ENCODE results near the gene TGIF2. TPM values are rescaled to one million over a fixed set of nuclear protein-coding genes. Genes with fewer than 3 reads are reported as not detected.

Gene TGIF2
- total RNA-seq, 4 donors from 2014 or later, result 1.4 to 3.9 (median 1.4) TPM

GRCh38 chr20:36624944-36625324, 51.5 kb downstream of the TGIF2 start:
- in situ Hi-C loops (cut with MboI; ENCODE audit: low sequenced_read_pairs in 4 of 4) (loop anchor here in 1 of 4 donors (25.0 kb wide), 1 partner anchor 413 kb away; no protein-coding TSS in a partner anchor), intact Hi-C loops (cut with DNase I; ENCODE audit: low total_unique reads) (no loop called here)
- H3K27ac ChIP-seq, result no peak overlapping the region
- TF ChIP-seq POLR2A (IDR thresholded peaks at IDR 0.05), result no peak
- TF ChIP-seq, protein P1, sequence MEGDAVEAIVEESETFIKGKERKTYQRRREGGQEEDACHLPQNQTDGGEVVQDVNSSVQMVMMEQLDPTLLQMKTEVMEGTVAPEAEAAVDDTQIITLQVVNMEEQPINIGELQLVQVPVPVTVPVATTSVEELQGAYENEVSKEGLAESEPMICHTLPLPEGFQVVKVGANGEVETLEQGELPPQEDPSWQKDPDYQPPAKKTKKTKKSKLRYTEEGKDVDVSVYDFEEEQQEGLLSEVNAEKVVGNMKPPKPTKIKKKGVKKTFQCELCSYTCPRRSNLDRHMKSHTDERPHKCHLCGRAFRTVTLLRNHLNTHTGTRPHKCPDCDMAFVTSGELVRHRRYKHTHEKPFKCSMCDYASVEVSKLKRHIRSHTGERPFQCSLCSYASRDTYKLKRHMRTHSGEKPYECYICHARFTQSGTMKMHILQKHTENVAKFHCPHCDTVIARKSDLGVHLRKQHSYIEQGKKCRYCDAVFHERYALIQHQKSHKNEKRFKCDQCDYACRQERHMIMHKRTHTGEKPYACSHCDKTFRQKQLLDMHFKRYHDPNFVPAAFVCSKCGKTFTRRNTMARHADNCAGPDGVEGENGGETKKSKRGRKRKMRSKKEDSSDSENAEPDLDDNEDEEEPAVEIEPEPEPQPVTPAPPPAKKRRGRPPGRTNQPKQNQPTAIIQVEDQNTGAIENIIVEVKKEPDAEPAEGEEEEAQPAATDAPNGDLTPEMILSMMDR (IDR thresholded peaks at IDR 0.05 in 4 of 5, conservative IDR thresholded peaks at IDR 0.05 in 1 of 5), result no peak
- DNase-seq (no peak), ATAC-seq (no peak)
- no peak overlapping the region for H3K4me3 ChIP-seq
- no peaks in the 10 kb centered on the region for H3K36me3 ChIP-seq
- no peaks in the 10 kb centered on the region for H3K9me3 ChIP-seq
- H3K27me3 ChIP-seq, result no peaks in the 10 kb centered on the region
- no peaks in the 10 kb centered on the region for H3K4me1 ChIP-seq

GRCh38 chr20:36628076-36628475, 54.7 kb downstream of the TGIF2 start:
- H3K27ac ChIP-seq, result no peak overlapping the region
- no peak for ATAC-seq
- intact Hi-C loops (cut with DNase I; ENCODE audit: low total_unique reads) (no loop called here), in situ Hi-C loops (cut with MboI; ENCODE audit: low sequenced_read_pairs in 4 of 4) (no loop called here)
- TF ChIP-seq, protein P1 (IDR thresholded peaks at IDR 0.05 in 4 of 5, conservative IDR thresholded peaks at IDR 0.05 in 1 of 5), result no peak
- TF ChIP-seq POLR2A (IDR thresholded peaks at IDR 0.05), result no peak
- no peak for DNase-seq
- no peaks in the 10 kb centered on the region for H3K4me1 ChIP-seq
- H3K9me3 ChIP-seq, result no peaks in the 10 kb centered on the region
- no peaks in the 10 kb centered on the region for H3K36me3 ChIP-seq
- H3K27me3 ChIP-seq, result no peaks in the 10 kb centered on the region
- no peak overlapping the region for H3K4me3 ChIP-seq

GRCh38 chr20:36629719-36630681, 56.6 kb downstream of the TGIF2 start:
- Histone ChIP-seq H3K27ac (no peak overlapping the region), H3K4me1 (no peaks in the 10 kb centered on the region), H3K27me3 (no peaks in the 10 kb centered on the region), H3K36me3 (no peaks in the 10 kb centered on the region), H3K4me3 (no peak overlapping the region), H3K9me3 (no peaks in the 10 kb centered on the region)
- ATAC-seq (no peak), DNase-seq (no peak)
- TF ChIP-seq POLR2A (IDR thresholded peaks at IDR 0.05), result no peak
- TF ChIP-seq, protein P1 (IDR thresholded peaks at IDR 0.05 in 4 of 5, conservative IDR thresholded peaks at IDR 0.05 in 1 of 5), result no peak
- intact Hi-C loops (cut with DNase I; ENCODE audit: low total_unique reads), result no loop called here
- in situ Hi-C loops (cut with MboI; ENCODE audit: low sequenced_read_pairs in 4 of 4), result no loop called here

- no peak for DNase-seq
- ATAC-seq, result no peak
- Histone ChIP-seq H3K36me3 (no peaks in the 10 kb centered on the region), H3K27me3 (no peaks in the 10 kb centered on the region), H3K9me3 (no peaks in the 10 kb centered on the region), H3K4me3 (no peak overlapping the region), H3K27ac (no peak overlapping the region), H3K4me1 (no peaks in the 10 kb centered on the region)
- in situ Hi-C loops (cut with MboI; ENCODE audit: low sequenced_read_pairs in 4 of 4) (no loop called here), intact Hi-C loops (cut with DNase I; ENCODE audit: low total_unique reads) (no loop called here)
- no peak for TF ChIP-seq POLR2A (IDR thresholded peaks at IDR 0.05)
- TF ChIP-seq, protein P1 (IDR thresholded peaks at IDR 0.05 in 4 of 5, conservative IDR thresholded peaks at IDR 0.05 in 1 of 5), result no peak
Measured at GRCh38 chr20:36631646-36632045, 58.2 kb downstream of the TGIF2 start.
